HG02884 (cell line): ENCODE results near the gene SLC22A13.
"Not testable (repeated sequence)": the region's sequence is repeated elsewhere in the genome, so short reads cannot be mapped to it uniquely, and the experiment has no call there.

Experiments used
- ATAC-seq: cut with Tn5 transposase; IDR thresholded peaks from one replicate; pipeline ENCODE4 v1.9.1; 2021; ENCODE audit warnings: mild to moderate bottlenecking, moderate library complexity; ENCODE audit not compliant: unreplicated experiment

Gene SLC22A13

DNA sequence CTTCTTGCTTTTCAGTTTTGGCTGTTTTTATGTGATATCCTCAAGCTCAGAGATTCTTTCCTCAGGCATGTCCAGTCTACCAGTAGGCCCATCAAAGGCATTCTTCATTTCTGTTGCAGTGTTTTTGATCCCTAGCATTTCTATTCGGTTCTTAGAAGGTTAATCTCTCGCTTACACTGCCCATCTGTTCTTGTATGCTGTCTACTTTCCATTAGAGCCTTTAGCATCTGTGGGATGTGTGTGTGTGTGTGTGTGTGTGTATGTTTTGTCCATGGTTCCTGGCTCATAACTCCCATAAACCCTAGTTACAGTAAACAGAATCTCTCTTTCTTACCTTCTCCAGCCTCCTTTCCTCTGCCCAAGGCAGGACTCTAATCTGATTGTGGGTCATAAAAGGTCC, 5.1 kb upstream of the SLC22A13 start:
- ATAC-seq = no peak

DNA sequence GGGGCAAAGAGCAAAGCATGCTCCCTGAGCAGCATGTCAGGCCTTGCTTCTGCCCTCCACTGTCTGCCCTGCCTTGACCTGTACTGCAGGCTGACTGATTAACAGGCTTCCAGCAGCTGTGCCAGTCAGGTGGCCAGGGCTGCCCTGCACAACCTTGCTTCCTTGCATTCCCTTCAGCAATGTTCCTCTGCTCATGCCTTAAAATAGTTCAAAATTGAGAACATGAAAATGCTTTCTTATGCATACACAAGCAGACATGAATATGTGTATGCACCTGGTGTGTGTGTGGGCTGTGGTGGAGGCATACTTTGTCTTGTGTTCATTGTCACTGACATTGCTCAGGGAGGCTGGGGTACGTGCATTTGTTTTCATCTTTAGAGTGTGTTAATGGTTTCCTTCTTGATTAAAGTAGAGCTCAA, 1.2 kb upstream of the SLC22A13 start:
- no peak for ATAC-seq

DNA sequence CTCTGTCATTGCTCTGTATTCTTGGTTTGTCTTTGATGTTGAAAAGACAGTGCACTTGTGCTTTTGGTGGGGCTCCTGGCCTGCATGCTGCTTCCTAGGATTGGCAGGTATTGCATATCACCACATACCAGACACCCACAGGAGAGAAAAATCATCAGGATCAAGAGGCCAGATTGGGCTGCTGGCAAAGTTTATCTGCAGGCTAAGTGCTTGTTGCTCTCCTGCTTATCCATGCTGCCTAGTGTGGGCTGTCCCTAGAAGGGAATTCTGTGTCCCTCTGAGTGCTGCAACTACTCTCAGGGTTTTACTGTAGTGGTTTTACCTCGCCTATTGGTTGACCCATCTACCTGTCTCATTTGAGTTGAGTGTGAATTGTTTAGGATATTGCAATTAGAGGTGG, 833 bp upstream of the SLC22A13 start:
- no peak for ATAC-seq

DNA sequence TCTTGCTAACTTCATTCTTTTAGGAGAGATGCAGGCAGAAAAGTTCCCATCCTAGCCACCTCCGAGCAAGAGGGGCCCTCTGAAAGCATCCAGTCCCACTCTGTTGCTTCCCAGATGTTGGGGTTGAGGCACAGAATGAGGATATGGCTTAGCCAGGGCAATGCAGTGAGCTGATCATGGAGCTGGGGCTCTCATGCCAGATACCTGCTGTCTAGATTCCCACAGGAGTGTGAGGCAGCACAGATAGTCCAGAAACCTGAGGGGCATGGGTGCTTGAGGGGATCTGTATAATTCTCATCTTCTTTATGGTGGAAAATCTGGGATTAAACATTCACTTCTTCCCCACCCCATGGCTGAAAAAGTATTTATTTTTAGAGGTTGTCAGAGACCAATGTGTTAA, 1.2 kb downstream of the SLC22A13 start:
- no peak for ATAC-seq

DNA sequence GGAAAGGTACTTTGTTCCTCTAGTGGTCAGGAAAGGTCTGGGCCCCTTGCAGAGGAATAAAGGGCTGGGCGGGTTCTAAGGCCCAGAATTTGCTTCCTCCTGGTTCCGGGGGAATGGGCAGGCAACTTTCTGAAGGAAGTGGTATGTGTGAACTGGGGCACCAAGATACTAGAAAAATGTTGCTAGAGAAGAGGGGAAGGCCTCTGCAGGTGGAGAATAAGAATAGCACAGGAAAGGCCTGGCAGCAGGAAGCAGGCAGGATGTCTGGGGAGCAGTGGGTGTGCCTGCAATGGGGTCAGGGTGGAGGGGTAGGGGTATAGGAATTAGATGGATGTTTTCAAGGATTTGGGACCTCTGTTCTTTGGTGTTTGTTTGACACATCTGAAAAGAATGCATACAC, 2.0 kb downstream of the SLC22A13 start:
- no peak for ATAC-seq

DNA sequence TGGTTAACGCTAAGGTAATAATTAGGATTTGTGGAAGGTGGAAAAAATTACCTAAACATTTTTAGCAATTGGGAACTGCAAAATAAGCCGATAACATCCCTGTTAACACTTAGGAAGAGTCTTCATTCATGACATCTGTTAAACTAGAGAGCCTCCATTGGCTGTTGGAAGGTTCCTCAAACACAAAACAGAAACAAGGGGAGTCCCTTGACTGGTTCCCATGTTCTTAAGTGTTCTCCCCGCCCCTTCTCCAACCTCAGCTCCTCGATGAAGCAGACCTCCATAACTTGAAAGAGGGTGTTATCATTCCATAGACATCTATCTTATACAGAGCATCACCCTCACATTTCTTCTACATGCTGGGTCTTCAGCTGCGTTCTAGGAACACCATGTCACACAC, 2.5 kb downstream of the SLC22A13 start:
- ATAC-seq = no peak

DNA sequence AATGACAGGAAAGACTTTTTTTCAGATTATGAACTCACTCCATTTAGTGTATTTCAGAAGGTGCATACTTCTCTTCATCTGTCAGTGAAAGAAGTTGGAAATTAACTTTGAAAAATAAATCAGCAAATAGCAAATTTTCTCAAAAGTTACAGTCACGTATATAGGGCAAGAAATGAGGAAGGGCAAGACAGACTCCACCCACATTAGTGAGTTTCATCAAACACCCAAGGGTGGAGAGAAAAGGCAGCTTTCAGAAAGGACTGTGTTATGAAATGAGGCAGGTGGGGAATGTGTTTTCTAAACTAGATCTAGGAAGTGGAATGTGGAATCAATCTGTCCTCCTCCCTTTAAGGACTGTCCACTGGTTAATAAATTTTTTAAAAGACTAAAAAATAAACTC, 2.9 kb downstream of the SLC22A13 start:
- peak; percentile 74 for ATAC-seq

DNA sequence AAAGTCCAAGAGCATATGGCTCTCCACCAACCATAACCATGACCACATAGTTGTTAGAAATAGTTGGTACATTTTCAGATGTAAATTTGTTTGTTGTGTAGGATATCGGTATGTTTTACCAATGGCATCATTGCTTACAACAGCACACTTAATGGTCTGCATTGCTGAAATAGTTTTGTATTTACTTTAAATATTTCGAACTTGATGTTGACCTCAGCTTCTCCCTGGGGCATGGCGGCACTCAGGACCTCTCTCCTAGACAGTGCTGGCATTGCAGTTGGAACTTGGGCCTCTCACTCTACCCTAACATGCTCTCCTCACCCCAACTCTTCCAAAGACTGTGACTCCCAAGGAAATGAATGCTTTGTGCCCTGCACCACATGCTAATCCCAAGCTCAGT, 5.0 kb downstream of the SLC22A13 start:
- ATAC-seq = no peak

DNA sequence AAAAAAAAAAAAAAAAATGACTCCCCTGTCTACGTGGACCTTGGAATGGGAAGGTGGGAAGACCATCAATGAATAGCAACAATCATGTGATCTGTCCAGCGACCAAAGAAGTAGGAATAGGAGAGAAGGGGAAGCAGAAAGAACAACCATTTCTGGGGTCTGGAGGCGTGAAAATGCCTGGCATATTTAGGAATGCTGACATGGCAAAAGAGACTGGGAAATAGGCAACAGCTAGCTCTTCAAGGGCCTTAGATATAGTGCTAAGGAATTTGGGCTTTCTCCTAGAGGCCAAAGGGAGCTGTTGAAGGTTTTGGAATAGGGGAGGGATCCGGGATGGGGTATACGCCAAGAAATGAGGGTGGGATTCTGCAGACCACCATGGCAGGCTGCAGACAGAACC, 5.9 kb downstream of the SLC22A13 start:
- ATAC-seq = no peak

DNA sequence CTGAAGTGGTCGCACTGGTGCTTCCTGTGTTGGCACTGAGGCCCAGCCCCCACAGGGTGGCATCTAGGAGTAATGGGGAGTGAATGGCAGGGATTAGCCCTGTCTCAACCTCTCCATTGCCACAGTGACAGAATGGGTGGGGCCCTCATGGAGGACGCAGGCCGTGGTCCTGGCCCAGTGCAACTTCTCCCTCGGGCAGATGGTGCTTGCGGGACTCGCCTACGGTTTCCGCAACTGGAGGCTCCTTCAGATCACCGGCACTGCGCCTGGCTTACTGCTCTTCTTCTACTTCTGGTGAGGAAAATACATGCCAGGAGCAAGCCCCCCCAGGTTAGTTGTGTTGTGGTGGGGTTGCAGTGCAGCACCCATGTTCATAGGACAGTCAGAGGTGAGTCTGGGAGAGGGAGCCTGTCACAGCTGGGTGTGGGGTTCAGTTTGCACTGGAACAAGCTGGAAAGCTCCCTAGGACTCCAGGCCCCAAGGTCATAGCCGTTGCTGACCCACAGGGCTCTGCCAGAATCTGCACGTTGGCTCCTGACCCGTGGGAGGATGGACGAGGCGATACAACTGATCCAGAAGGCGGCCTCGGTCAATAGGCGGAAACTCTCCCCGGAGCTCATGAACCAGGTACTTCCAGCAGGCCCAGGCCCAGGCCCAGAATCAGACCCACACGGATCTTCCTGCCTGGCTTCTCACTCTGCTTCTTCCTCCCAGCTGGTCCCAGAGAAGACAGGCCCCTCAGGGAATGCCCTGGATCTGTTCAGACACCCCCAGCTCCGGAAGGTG, 9.4 kb downstream of the SLC22A13 start:
- no peak for ATAC-seq

DNA sequence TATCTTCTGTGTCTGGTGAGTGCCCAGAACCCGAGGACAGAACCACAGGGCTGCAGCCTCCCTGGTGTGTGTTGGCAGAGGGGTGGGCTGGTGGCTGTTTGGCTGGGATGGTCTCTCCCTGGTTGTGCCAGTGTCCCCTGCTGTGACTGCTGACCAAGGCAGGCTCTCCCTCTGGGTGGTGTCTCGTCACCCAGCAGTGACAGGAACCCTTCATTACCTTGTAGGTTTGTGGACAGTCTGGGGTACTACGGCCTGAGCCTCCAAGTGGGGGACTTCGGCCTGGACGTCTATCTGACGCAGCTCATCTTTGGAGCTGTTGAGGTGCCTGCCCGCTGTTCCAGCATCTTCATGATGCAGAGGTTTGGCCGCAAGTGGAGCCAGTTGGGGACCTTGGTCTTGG, 10.0 kb downstream of the SLC22A13 start:
- ATAC-seq = no peak

DNA sequence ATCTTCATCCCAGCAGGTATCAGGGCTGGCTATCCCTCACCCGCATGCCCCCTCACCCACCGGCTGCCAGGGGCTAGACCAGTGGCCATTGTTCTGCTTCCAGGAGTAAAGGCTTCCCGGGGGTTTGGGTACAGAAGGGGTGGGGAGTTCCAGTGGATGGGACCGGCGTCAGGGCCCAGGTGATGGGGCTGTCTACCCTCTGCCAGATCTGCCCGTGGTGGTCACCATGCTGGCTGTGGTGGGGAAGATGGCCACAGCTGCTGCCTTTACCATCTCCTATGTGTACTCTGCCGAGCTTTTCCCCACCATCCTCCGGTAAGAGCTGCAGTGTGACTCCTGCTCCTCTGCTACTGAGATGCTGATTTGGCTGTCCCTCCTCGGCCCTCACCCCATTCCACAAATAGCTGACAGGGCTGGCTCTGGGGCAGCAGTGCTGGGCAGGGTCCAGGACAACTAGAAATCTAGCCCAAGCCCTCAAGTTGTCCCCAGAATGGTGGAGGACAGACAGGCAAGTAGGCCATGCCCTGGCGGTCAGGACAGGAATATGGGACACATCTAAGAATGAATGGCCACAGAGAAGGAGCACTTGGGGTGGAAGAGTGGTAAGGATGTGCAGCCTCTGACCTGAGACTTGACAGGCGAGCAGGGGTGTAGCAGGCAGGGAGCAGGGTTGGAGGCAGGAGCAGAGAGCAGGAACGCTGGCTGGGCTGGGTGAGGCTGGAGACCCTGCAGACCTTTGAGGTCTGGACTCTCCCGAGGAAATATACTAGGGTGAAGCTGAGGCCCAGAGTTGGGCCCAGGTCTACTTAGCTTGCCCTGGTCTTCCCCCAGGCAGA, 10.7 kb downstream of the SLC22A13 start:
- no peak for ATAC-seq

DNA sequence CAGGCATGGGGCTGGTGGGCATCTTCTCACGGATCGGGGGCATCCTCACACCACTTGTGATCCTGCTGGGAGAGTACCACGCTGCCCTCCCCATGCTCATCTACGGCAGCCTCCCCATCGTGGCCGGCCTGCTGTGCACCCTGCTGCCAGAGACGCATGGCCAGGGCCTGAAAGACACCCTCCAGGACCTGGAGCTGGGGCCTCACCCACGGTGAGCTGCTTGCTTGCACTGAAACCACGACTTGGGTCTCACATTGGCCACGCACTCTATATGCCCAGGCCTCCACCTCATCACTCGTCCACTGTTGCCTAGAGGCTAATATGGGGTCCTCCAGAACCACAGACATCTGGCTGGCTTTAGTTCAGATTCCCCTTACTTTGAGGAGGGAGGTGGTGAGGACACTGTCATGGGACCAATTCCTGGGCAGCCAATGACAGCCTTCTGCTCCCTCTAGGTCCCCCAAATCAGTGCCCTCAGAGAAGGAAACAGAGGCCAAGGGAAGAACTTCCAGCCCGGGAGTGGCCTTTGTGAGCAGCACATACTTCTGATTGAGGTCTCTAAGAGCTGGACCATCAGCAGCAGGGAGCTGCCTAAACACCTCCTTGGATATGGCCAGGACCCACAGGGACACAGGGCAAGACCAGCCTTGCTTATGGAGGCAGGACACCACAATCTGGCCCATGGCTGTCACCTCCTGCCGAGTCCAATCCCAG, 11.5 kb downstream of the SLC22A13 start:
- ATAC-seq = no peak

DNA sequence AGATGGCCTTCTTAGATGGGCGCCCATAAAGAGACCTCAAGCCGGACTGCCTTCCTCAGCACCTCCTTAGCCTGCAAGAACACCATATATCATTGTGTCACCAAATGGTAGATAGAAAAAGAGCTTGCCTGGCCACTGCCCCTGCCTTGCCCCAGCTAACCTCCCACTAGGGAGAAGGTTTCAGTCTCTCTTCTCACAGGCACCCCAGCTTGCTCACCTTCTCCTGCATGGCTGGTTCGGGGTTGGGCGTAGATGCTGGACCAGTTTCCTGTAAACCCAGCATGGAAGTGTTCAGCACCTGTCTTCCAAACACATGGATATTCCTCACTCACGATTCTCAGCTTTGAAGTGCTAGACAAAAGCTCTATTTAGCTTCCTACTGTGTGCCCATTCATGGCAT, 13.2 kb downstream of the SLC22A13 start:
- ATAC-seq = no peak

DNA sequence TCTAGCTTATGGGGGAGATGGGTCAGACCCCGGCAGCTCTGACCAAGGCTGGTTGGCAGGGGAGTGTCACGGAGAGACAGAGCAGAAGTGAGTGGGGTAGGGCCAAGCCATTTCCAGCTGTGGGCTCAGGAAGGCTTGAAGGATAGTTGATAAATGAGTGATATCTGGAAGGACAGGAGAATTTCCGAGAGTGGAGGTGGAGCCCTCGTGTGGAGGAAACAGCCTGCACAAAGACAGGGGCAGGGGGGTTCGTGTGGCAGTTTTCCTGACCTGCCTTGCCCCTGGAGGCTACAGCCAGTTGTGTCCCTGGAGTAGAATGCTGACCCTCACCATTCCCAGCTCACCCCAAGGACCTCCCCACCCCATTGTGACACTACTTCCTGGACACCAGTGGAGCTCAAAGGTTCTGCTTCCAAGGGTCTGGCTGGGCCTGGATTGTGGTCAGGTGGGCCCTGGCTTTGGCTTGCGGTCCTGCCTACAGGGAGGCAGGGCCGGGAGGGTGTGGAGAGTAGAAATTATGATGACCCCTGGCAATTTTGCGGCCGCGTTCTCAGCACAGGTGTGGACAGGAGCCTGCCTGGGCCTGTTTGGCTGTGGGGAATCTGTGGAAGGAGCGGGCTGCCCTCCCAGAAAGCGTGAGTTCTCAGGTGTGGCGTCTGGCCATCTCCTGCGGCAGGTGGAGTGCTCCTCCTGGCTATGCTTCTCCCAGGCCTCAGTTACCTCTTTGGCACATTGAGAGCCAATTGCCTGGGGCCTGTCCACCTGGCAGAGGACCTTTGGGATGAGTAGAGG, 16.5 kb downstream of the SLC22A13 start, which contains the start of gene SLC22A14:
Gene SLC22A14 (plus strand): TSS at position 400 of the 792 bp plus-strand sequence. CDS start 23,733 bp downstream, outside the sequence.
- no peak for ATAC-seq

DNA sequence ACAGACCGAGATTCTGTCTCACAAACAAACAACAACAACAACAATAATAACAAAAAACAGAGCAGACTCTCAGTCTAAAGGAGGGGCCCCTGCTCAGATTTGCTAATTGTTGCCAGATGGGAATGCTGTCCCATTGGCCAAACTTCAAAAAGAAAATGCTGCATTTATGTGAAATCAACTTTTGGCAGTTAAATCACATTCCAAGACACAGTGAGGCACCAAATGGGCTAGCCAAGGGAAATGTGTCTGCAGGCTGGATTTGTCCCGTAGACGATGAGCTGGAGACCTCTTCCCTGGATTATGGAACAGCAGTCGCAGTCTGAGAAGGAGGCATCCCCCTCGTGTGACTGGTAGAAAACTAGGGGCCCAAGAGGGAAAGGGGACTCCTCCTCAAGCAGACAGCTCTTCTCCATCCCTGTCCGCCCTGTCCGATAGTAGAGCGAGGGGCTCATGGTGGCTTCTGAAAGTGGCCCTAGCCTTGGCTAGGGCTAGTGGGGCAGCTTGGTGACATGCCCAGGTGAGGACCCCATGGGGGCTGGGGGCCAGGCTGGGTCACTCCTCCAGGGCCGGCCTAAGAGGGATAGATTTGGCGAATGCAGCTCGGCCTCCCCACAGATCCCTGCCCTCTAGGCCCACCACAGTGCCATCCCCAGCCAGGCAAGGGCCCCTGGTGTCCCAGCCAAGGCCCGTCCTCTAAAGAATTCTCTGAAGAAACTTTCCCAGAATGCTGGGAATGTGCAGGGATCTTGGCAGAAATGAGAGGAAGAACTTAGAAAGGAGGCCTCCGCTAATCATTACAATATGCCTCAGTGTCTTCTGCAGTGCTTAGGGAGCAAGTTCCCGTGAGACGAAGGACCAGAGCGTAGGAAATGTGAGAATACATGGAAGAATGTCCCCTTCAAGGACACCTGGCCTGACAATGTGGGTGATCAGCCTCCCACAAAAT, 18.5 kb downstream of the SLC22A13 start:
- no peak for ATAC-seq

DNA sequence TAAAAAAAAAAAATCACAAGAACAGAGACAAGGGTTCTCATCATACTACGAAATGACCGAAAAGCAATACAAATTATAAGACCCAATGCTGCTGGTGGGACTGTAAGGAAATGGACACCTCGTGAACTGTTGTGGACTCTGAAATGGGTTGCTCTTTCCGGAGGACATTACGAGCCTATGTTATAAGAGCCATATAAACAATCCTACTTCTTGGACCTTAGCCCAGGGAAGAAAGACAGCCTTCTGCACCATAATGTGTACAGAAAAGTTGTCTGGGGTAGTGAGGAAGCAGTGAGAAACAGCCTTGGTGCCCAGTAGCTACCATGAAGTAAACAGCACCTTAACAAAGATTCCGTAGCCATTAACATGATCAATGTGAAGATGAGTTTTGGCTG, 19.1 kb downstream of the SLC22A13 start:
- no peak for ATAC-seq

DNA sequence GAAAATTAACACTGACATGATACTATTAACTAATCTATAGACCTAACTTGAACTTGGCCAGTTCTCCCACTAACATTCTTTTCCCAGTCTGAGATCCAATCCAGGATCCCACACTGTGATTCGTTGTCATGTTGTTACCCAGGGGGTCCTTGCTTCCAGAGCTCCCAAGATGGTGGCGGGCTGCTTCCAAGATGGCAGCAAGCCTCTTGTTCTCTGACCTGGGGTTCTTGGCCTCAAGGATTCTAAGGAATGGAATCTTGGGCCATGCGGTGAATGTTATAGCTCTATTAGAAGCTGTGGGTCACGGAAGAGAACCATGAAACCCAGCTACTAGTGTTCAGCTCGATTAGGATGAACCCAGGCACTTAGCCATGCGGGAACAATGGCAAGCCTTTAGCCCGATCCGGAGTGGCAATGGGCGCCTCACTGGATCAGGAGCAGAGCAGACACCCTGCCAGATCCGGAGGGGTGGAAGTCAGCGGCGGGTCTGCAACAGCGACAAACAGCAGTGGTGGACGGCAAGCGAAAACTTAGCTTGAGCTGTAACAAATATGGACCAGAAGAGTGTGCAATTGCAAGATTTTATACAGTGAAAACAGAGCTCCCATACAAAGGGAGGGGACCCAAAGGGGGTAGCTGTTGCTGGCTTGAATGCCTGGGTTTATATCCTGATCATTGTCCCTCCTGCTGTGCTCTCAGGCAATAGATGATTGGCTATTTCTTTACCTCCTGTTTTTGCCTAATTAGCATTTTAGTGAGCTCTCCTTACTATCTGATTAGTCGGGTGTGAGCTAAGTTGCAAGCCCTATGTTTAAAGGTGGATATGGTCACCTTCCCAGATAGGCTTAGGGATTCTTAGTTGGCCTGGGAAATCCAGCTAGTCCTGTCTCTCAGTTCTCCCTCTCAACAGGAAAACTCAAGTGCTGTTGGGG, 23.9 kb downstream of the SLC22A13 start:
- ATAC-seq = not testable (repeated sequence)
